H1 (cell line): ENCODE measurements around the gene HIGD1B. TPM values are rescaled to one million over a fixed set of nuclear protein-coding genes. Genes with fewer than 3 reads are reported as not detected.
A peak's percentile ranks its signal among the peaks of the same experiment; 100 is the strongest.

Experiments
- CTCF ChIA-PET: fragments of 300-600 bp; sonication (Branson Sonifier 250); formaldehyde crosslinking; loops from one replicate; lab custom pipeline; 2021; ENCODE audit not compliant: partially characterized antibody; lab: Charles Lee
- POLR2A ChIA-PET: fragments of 300-600 bp; sonication (Branson Sonifier 250); formaldehyde crosslinking; loops from one replicate; lab custom pipeline; 2021; ENCODE audit warnings: inconsistent platforms; ENCODE audit not compliant: partially characterized antibody; lab: Charles Lee
- DNase-seq, 2 experiments: peaks; one replicate each; pipeline versions ENCODE4 v3.0.0 to v3.0.0-alpha.2; 2010 to 2022; ENCODE audit warnings: low spot score in 2 of 2, low read depth in 1 of 2, mixed read lengths in 1 of 2
- FAIRE-seq: peaks from 2 replicates; lab custom pipeline; 2011; peaks lifted over from hg19 to GRCh38; lab: Jason Lieb, UNC
- H2AFZ ChIP-seq: 2 replicates; pipeline ENCODE4 v1.8.1; 2012; ENCODE audit warnings: low read length, inconsistent platforms
- H2AK5ac ChIP-seq: 2 replicates; pipeline ENCODE4 v1.6.1; 2013; ENCODE audit warnings: low read depth, low read length
- H2BK120ac ChIP-seq: replicated peaks from 2 replicates; pipeline ENCODE3; 2013; ENCODE audit warnings: low read depth, low read length, inconsistent platforms
- H2BK12ac ChIP-seq: 2 replicates; pipeline ENCODE4 v1.6.1; 2013; ENCODE audit warnings: low read depth, low read length
- H2BK15ac ChIP-seq: 2 replicates; pipeline ENCODE4 v1.6.1; 2013; ENCODE audit warnings: low read length
- H2BK20ac ChIP-seq: 2 replicates; pipeline ENCODE4 v1.6.1; 2013; ENCODE audit warnings: low read length
- H2BK5ac ChIP-seq: 2 replicates; pipeline ENCODE4 v1.6.1; 2013; ENCODE audit warnings: low read depth, low read length
- H3K14ac ChIP-seq: 2 replicates; pipeline ENCODE4 v1.6.1; 2013; ENCODE audit warnings: inconsistent platforms; ENCODE audit not compliant: insufficient read length
- H3K18ac ChIP-seq: 2 replicates; pipeline ENCODE4 v1.6.1; 2013; ENCODE audit warnings: low read length; ENCODE audit errors: extremely low read depth
- H3K23ac ChIP-seq: 2 replicates; pipeline ENCODE4 v1.6.1; 2013; ENCODE audit warnings: inconsistent platforms; ENCODE audit not compliant: insufficient read length
- H3K23me2 ChIP-seq: 2 replicates; pipeline ENCODE4 v1.6.1; 2013; ENCODE audit warnings: low read depth, low read length
- H3K27ac ChIP-seq: 2 replicates; pipeline ENCODE4 v1.6.1; 2011; ENCODE audit warnings: low read depth, low read length, inconsistent platforms
- H3K27me3 ChIP-seq, 4 experiments: replicated peaks in 1 of 4; 1 replicate in 1 of 4; 2 replicates in 3 of 4; pipeline versions ENCODE4 v1.6.1 to v1.8.1; 2011 to 2013; ENCODE audit warnings: low read length in 3 of 4, mild to moderate bottlenecking in 3 of 4, inconsistent platforms in 2 of 4, mixed read lengths in 2 of 4, moderate library complexity in 1 of 4; ENCODE audit not compliant: control insufficient read depth in 3 of 4, insufficient read depth in 3 of 4; ENCODE audit errors: extremely low read depth in 1 of 4
- H3K36me3 ChIP-seq, 4 experiments: 2 replicates each; pipeline versions ENCODE4 v1.6.1 to v1.8.1; 2011 to 2013; ENCODE audit warnings: mild to moderate bottlenecking in 4 of 4, low read length in 3 of 4, moderate library complexity in 2 of 4, control low read depth in 1 of 4, inconsistent platforms in 1 of 4; ENCODE audit not compliant: insufficient read depth in 4 of 4, control insufficient read depth in 2 of 4
- H3K4ac ChIP-seq: replicated peaks from 2 replicates; pipeline ENCODE3; 2013; ENCODE audit warnings: low read length, low read depth, mixed read lengths, inconsistent platforms; ENCODE audit not compliant: insufficient read length
- H3K4me1 ChIP-seq, 4 experiments: replicated peaks in 1 of 4; 1 replicate in 1 of 4; 2 replicates in 3 of 4; pipeline versions ENCODE4 v1.6.1 to v1.8.1; 2011 to 2013; ENCODE audit warnings: low read length in 3 of 4, inconsistent platforms in 2 of 4, mixed read lengths in 1 of 4; ENCODE audit not compliant: insufficient read depth in 4 of 4, control insufficient read depth in 3 of 4
- H3K4me2 ChIP-seq, 2 experiments: 2 replicates each; pipeline versions ENCODE4 v1.6.1 to v1.8.1; 2011 to 2013; ENCODE audit warnings: low read depth in 2 of 2, low read length in 2 of 2, control low read depth in 1 of 2, inconsistent platforms in 1 of 2, mild to moderate bottlenecking in 1 of 2; ENCODE audit not compliant: insufficient read depth in 1 of 2
- H3K4me3 ChIP-seq, 4 experiments: fragments of 200-600, 300-600 bp in 1 of 4; sonication (generic), shearing (Covaris generic), sonication (Bioruptor Twin) in 1 of 4; 2 replicates each; pipeline versions ENCODE4 v1.5.1 to v1.8.1; 2011 to 2016; ENCODE audit warnings: low read length in 4 of 4, low read depth in 3 of 4, control low read depth in 2 of 4, inconsistent platforms in 2 of 4, mild to moderate bottlenecking in 2 of 4, mixed read lengths in 1 of 4, moderate library complexity in 1 of 4; ENCODE audit not compliant: insufficient read depth in 2 of 4; ENCODE audit errors: extremely low read depth in 1 of 4
- H3K56ac ChIP-seq: replicated peaks from 2 replicates; pipeline ENCODE3; 2013; ENCODE audit warnings: low read depth, mild to moderate bottlenecking, mixed read lengths, low read length, inconsistent platforms; ENCODE audit not compliant: insufficient read length
- H3K79me1 ChIP-seq: 2 replicates; pipeline ENCODE4 v1.6.1; 2013; ENCODE audit warnings: low read depth, low read length, control low read depth
- H3K79me2 ChIP-seq, 2 experiments: 2 replicates each; pipeline versions ENCODE4 v1.6.1 to v1.8.1; 2012 to 2013; ENCODE audit warnings: low read length in 2 of 2, mild to moderate bottlenecking in 2 of 2, inconsistent platforms in 1 of 2; ENCODE audit not compliant: insufficient read depth in 2 of 2, control insufficient read depth in 1 of 2
- H3K9ac ChIP-seq, 4 experiments: replicated peaks in 1 of 4; 1 replicate in 1 of 4; 2 replicates in 3 of 4; pipeline versions ENCODE4 v1.6.1 to v1.8.1; 2011 to 2013; ENCODE audit warnings: low read depth in 3 of 4, low read length in 3 of 4, control low read depth in 2 of 4, mild to moderate bottlenecking in 2 of 4, moderate library complexity in 2 of 4, inconsistent platforms in 1 of 4; ENCODE audit errors: extremely low read depth in 1 of 4
- H3K9me3 ChIP-seq, 2 experiments: 2 replicates each; pipeline versions ENCODE4 v1.6.1 to v1.8.1; 2012 to 2013; ENCODE audit warnings: mild to moderate bottlenecking in 2 of 2, moderate library complexity in 2 of 2, control low read depth in 1 of 2, inconsistent platforms in 1 of 2, low read depth in 1 of 2, low read length in 1 of 2, mixed read lengths in 1 of 2; ENCODE audit not compliant: insufficient read depth in 2 of 2
- H4K20me1 ChIP-seq, 2 experiments: replicated peaks in 1 of 2; 2 replicates each; pipeline versions ENCODE3 to v1.8.1; 2011 to 2013; ENCODE audit warnings: inconsistent platforms in 2 of 2, low read length in 2 of 2, mild to moderate bottlenecking in 1 of 2; ENCODE audit not compliant: insufficient read depth in 2 of 2, control insufficient read depth in 1 of 2
- H4K5ac ChIP-seq: 2 replicates; pipeline ENCODE4 v1.6.1; 2013; ENCODE audit warnings: low read length, low read depth, mixed read lengths, inconsistent platforms; ENCODE audit not compliant: insufficient read length
- H4K8ac ChIP-seq: 2 replicates; pipeline ENCODE4 v1.8.0; 2013; ENCODE audit warnings: mild to moderate bottlenecking, moderate library complexity, low read length, inconsistent platforms; ENCODE audit not compliant: insufficient read depth; ENCODE audit errors: extremely low read depth
- H4K91ac ChIP-seq: replicated peaks from 2 replicates; pipeline ENCODE3; 2013; ENCODE audit warnings: low read length, mixed read lengths, inconsistent platforms; ENCODE audit not compliant: insufficient read length
- ATF2 ChIP-seq: IDR thresholded peaks from 2 replicates; pipeline ENCODE4 v1.6.1; 2012; ENCODE audit warnings: low read length, inconsistent platforms
- CBX8 ChIP-seq: fragments of 300-800, 300-1000 bp; sonication (generic); IDR thresholded peaks from 2 replicates; pipeline ENCODE4 v1.7.1; 2016; ENCODE audit warnings: low read depth, low read length, borderline replicate concordance
- NANOG ChIP-seq: IDR thresholded peaks from 2 replicates; pipeline ENCODE4 v1.6.1; 2011; ENCODE audit warnings: low read length, low read depth, mild to moderate bottlenecking, inconsistent platforms; ENCODE audit not compliant: insufficient read depth, poor library complexity, severe bottlenecking
- NRF1 ChIP-seq: IDR thresholded peaks from 2 replicates; pipeline ENCODE4 v1.6.1; 2011; ENCODE audit warnings: mild to moderate bottlenecking, low read depth, low read length, improper control_type of control experiment
- PHF8 ChIP-seq: fragments of 200-600 bp; sonication (generic); conservative IDR thresholded peaks from 2 replicates; pipeline ENCODE4 v1.7.1; 2012; ENCODE audit warnings: low read depth, mild to moderate bottlenecking, inconsistent platforms, low read length, moderate library complexity
- RAD21 ChIP-seq, 2 experiments: IDR thresholded peaks in 1 of 2; conservative IDR thresholded peaks in 1 of 2; 2 replicates each; pipeline ENCODE4 v1.6.1; 2011; ENCODE audit warnings: low read depth in 2 of 2, low read length in 2 of 2, improper control_type of control experiment in 1 of 2, inconsistent platforms in 1 of 2, mild to moderate bottlenecking in 1 of 2, moderate library complexity in 1 of 2
- SAP30 ChIP-seq: fragments of 300-600 bp; sonication (generic); IDR thresholded peaks from 2 replicates; pipeline ENCODE4 v1.7.1; 2012; ENCODE audit warnings: low read length, moderate library complexity, mild to moderate bottlenecking, inconsistent platforms; ENCODE audit not compliant: insufficient read depth, insufficient replicate concordance
- WGBS, 2 experiments: shearing (Covaris generic) in 1 of 2; methylation state at CpG; one replicate each; pipeline versions ENCODE4 v1.1.6 to v1.1.7; 2013 to 2015; ENCODE audit warnings: low lambda C conversion rate in 2 of 2, mixed read lengths in 2 of 2, inconsistent platforms in 1 of 2, low coverage in 1 of 2, missing lambda C conversion rate in 1 of 2; ENCODE audit not compliant: insufficient replicate concordance in 2 of 2, insufficient coverage in 1 of 2, insufficient read length in 1 of 2; ENCODE audit errors: extremely low coverage in 1 of 2, missing lambda C conversion rate in 1 of 2; 5-methylcytosine and 5-hydroxymethylcytosine counted together
- polyA plus RNA-seq, 7 experiments: library from polyadenylated mRNA; depleted of rRNA in 3 of 7; stranded (reverse) in 5 of 7; unstranded in 2 of 7; fragments of >200 nt in 5 of 7; fragments of 200-250 nt in 2 of 7; gene quantifications; 1 replicate in 5 of 7; 2 replicates in 1 of 7; 4 replicates in 1 of 7; pipeline versions ENCODE4 v1.2.1 to v1.2.3, GENCODE V29; 2011 to 2013; ENCODE audit warnings: missing spikeins in 2 of 7, mixed read lengths in 2 of 7
- total RNA-seq: library from RNA; stranded (reverse); fragmentation: NEBNext Ultra II Directional; extraction: Animal tissue kit (Norgen Biotek cat#: 25700); gene quantifications from 2 replicates; pipeline ENCODE4 v1.2.1, GENCODE V29; 2021

The HIGD1B gene
- total and polyA plus RNA-seq, 2 of the 8 experiments (the other 6 are each of a cell fraction or from before 2014, with no cell fraction given), result not detected

- Histone ChIP-seq H2BK120ac (peak within 1 kb of the TSS; percentile 93), H3K27me3 (no peaks in the 10 kb centered on the region; a peak in 1 of 7 replicates), H3K4me3 (peak within 1 kb of the TSS; percentile 85 to 100 (median 96)), H4K8ac (peak within 1 kb of the TSS; percentile 100; the same call in 1 of the 2 replicates), H4K91ac (peak within 1 kb of the TSS; percentile 99), H3K56ac (peak within 1 kb of the TSS; percentile 98), H3K18ac (peak within 1 kb of the TSS; percentile 100), H3K4me1 (peaks cover 0 to 3% (median 1%) of the 10 kb centered on the region in 4 experiments; a peak in 1 of 7 replicates), H3K79me1 (0 out of 2 replicates have a peak, but pooled peaks cover 2% of the 10 kb centered on the region), H2BK20ac (no peak within 1 kb of the TSS), H2BK5ac (peak within 1 kb of the TSS; percentile 100), H2AFZ (peak within 1 kb of the TSS; percentile 91), H3K23me2 (peaks cover 4% of the 10 kb centered on the region; the same call in 1 of the 2 replicates), H3K9ac (peak within 1 kb of the TSS; percentile 88 to 99 (median 98)), H4K20me1 (peaks cover 0 to 3% of the 10 kb centered on the region in 2 experiments), H3K27ac (peak within 1 kb of the TSS; percentile 100), H4K5ac (peak within 1 kb of the TSS; percentile 100), H3K36me3 (peaks cover 0 to 4% (median 3%) of the 10 kb centered on the region in 4 experiments; a peak in 3 of 8 replicates), H3K23ac (no peak within 1 kb of the TSS), H3K4me2 (peak within 1 kb of the TSS; percentile 88 to 97), H2AK5ac (no peak within 1 kb of the TSS), H3K14ac (no peak within 1 kb of the TSS), H3K9me3 (no peaks in the 10 kb centered on the region), H3K79me2 (peaks cover 0 to 36% of the 10 kb centered on the region in 2 experiments; a peak in 3 of 4 replicates), H3K4ac (peak within 1 kb of the TSS; percentile 94), H2BK12ac (peak within 1 kb of the TSS; percentile 98; the same call in 1 of the 2 replicates), H2BK15ac (peak within 1 kb of the TSS; percentile 84; the same call in 1 of the 2 replicates)
- WGBS, 2 experiments, result 0% methylated on average over 54 of the region's 54 CpGs; no CpG with 5 or more reads in 1 of the 2 experiments
- FAIRE-seq, result no peak
- POLR2A ChIA-PET, result interaction anchor here (0.7 to 3.5 kb wide), 26 partner anchors 7 to 262 kb away, joined by 3 to 23 read pairs (median 4); partner anchors contain the start of genes HEXIM1, HEXIM2 and HIGD1B
- peak; percentile 67 to 96 for DNase-seq
- CTCF ChIA-PET, result interaction anchor here (0.6 to 5.8 kb wide), 7 partner anchors 12 to 250 kb away, joined by 3 to 36 read pairs (median 3); no protein-coding TSS in a partner anchor
- no peak for TF ChIP-seq RAD21 (IDR thresholded peaks at IDR 0.05 in 1 of 2, conservative IDR thresholded peaks at IDR 0.05 in 1 of 2; ENCODE audit: low read depth in 2 of 2, low read length in 2 of 2)
- no peak for TF ChIP-seq CBX8
- no peak for TF ChIP-seq ATF2
- TF ChIP-seq NANOG, result no peak
- peak; percentile 91 for TF ChIP-seq PHF8
- no peak for TF ChIP-seq NRF1
- peak; percentile 47 for TF ChIP-seq SAP30
Measured at GRCh38 chr17:44899074-44899782, 51.5 kb downstream of the HIGD1B start, which contains the start of gene EFTUD2. TSS of gene EFTUD2 (minus strand) at chr17:44899445. CDS start at chr17:44894521, 4,924 bp downstream.
